NB4 (cell line): ENCODE measurements around the gene EDNRA.
"Not testable (repeated sequence)": the region's sequence is repeated elsewhere in the genome, so short reads cannot be mapped to it uniquely, and the experiment has no call there.

Experiments
- MAX ChIP-seq: IDR thresholded peaks from 2 replicates; pipeline ENCODE4 v1.6.1; 2011; ENCODE audit warnings: low read depth, low read length
- MYC ChIP-seq: IDR thresholded peaks from 2 replicates; pipeline ENCODE4 v1.6.1; 2011; ENCODE audit warnings: low read depth, low read length
- POLR2A ChIP-seq: IDR thresholded peaks from 2 replicates; pipeline ENCODE4 v1.6.1; 2011; ENCODE audit warnings: mild to moderate bottlenecking; ENCODE audit not compliant: insufficient read length; ENCODE audit errors: extremely low read depth
- TF ChIP-seq, protein P1 (sequence below): IDR thresholded peaks from one replicate; pipeline ENCODE4 v1.5.1; 2012; ENCODE audit warnings: low read depth, low read length

DNA sequence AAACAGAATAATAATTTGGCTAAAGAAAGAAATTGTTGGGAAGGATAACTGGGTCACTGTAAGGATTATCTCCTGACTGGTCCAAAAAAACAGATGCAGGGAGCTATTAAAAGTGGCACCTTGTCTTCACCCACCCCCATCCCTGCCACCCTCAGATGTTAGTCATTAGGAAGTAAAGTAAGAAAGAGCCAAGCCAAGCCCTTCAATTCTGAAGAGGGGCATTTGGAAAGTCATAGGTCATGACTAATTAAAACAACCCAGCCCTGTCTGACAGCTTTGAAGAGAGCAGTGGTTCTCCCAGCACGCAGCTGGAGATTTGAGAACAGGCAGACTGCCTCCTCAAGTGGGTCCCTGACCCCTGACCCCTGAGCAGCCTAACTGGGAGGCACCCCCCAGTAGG lies 46.5 kb upstream of the EDNRA start:
- TF ChIP-seq, protein P1, sequence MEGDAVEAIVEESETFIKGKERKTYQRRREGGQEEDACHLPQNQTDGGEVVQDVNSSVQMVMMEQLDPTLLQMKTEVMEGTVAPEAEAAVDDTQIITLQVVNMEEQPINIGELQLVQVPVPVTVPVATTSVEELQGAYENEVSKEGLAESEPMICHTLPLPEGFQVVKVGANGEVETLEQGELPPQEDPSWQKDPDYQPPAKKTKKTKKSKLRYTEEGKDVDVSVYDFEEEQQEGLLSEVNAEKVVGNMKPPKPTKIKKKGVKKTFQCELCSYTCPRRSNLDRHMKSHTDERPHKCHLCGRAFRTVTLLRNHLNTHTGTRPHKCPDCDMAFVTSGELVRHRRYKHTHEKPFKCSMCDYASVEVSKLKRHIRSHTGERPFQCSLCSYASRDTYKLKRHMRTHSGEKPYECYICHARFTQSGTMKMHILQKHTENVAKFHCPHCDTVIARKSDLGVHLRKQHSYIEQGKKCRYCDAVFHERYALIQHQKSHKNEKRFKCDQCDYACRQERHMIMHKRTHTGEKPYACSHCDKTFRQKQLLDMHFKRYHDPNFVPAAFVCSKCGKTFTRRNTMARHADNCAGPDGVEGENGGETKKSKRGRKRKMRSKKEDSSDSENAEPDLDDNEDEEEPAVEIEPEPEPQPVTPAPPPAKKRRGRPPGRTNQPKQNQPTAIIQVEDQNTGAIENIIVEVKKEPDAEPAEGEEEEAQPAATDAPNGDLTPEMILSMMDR = not testable (repeated sequence)
- TF ChIP-seq POLR2A, MYC, MAX: not testable (repeated sequence)
